ENCODE measurements around the gene DNAI4.

Gene DNAI4

GRCh38 chr1:66767626-66768025, 157.0 kb downstream of the DNAI4 start:
- no peak for DNase-seq (ENCODE audit: low spot score)

- DNase-seq (ENCODE audit: low spot score): peak; percentile 56
Observed at GRCh38 chr1:66764994-66765578, 159.6 kb downstream of the DNAI4 start.
